GM12874 (cell line): ENCODE results near the gene ARSI.

Experiments used
- CTCF ChIP-seq: IDR thresholded peaks from 2 replicates; pipeline ENCODE4 v1.5.1; 2011; ENCODE audit warnings: low read depth, mild to moderate bottlenecking, control low read depth, low read length, moderate library complexity; ENCODE audit not compliant: insufficient read depth

The ARSI gene

GRCh38 chr5:150307617-150308426 lies 5.1 kb upstream of the ARSI start:
- no peak for TF ChIP-seq CTCF

GRCh38 chr5:150306775-150307174 lies 4.1 kb upstream of the ARSI start:
- TF ChIP-seq CTCF: no peak

- no peak for TF ChIP-seq CTCF
Observed at GRCh38 chr5:150305557-150305956, 2.9 kb upstream of the ARSI start.

- no peak for TF ChIP-seq CTCF
Observed at GRCh38 chr5:150305095-150305494, 2.4 kb upstream of the ARSI start.

- TF ChIP-seq CTCF: no peak
Observed at GRCh38 chr5:150304481-150305081, 1.9 kb upstream of the ARSI start.

- no peak for TF ChIP-seq CTCF
Observed at GRCh38 chr5:150303660-150304386, 1.1 kb upstream of the ARSI start.

- no peak for TF ChIP-seq CTCF
Observed at GRCh38 chr5:150303070-150303615, 438 bp upstream of the ARSI start.
